CMK (cell line): Measurements from ENCODE around the gene ALDH1L2.

ENCODE experiments used
- DNase-seq: peaks from one replicate; pipeline ENCODE4 v3.0.0-alpha.2; 2010; ENCODE audit warnings: low read depth

ALDH1L2 gene

DNA sequence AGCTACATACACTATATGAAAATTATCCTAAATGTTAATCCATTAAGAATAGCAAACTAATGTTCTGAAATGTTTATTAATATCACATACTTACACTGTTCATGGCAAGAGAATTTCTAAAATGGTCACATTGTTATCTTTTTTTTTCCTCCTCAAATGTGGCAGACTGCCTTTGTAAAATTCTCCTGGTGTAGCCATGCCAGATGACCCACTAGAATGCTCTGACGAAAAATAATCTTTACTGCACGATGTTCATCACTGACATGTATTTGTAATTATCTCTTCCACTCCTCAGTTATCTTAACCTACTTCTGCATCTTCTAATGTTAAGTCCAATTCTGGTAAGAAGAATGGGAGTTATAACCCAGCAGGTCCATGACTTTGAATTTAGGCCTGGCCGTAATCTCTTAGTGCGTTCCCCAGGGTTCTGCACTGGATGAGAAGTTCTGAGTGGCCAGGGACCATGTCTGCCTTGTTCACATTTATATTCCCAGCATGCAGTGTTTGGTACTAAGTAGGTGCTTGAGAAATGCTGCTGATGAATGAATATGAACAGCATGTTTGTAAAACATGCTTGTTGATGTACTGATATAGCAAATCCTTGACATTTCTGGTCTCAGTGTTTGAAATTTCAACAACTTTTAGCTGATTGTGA, 51.4 kb downstream of the ALDH1L2 start:
- no peak for DNase-seq

DNA sequence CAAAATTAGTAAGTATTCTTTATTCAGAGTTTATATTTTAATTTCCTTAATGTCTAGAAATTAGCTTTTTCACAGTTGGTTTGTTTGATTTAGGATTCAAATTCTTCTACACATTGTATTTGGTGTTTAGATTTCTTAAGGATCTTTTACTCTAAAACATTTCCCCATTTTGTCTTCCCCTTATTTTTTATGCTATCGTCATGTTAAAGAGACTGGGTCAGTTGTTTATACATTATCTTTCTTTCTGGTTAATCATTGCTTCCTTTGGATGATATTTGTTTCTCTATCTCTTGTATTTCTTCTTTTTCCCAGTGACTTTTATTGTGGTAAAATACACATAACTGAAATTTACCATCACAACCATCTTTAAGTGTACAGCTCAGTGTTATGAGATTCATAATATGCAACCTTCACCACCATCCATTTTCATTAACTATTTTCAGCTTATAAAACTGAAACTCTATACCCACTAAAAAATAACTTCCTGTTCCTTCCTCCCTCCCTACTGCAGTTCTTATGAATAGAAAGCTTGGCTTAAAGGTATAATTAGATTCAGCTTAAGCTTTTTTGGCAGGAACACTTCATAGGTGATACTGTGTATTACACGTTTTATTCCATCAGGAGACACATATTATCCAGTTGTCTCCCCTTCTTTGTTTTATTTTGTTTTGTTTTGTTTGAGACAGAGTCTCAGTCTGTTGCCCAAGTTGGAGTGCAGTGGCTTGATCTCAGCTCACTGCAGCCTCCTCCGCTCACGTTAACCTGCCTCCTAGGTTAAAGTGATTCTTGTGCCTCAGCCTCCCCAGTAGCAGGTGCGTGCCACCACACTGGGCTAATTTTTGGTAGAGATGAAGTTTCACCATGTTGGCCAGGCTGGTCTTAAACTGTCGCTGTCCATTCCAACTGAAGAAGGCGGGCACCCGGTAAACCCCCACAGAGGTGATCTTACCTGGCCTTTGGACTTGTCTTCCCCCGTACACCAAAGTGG, 53.1 kb downstream of the ALDH1L2 start:
- no peak for DNase-seq

DNA sequence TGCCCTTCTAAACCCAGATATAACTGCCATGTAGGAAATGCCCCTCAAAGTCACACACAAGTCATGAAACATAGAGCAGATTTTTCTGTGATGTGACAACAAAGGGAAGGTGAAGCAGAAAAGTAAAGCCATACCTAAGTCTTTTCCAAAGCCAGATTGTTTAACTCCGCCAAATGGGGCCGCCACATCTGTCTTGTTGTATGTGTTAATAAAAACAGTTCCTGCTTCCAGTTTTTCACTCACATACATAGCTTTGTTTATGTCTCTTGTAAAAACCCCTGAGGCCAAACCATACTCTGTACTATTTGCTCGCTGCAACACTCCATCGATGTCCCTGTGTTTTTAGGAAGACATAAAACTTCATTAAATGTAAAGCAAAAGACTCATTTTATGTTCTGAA, 57.8 kb downstream of the ALDH1L2 start:
- DNase-seq = no peak

DNA sequence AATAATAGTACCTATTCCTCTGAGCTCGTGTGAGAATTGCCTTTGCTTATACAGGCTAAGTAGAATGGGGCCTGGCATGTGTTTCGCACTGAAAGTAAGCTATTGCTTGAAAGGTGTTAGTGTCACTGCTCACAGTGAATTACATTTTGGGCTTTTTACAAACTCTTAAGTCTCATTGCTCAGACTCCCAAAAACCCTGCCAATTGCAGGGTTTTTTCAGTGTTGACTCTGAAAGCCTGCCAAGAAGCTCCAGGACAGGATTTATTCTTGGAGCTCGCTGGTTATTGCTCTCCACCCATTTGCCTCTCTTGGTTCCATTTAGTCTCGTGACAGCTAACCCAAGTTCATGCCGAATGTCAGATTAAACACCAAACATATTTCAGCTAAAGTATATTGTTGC, 58.4 kb downstream of the ALDH1L2 start:
- DNase-seq = no peak

DNA sequence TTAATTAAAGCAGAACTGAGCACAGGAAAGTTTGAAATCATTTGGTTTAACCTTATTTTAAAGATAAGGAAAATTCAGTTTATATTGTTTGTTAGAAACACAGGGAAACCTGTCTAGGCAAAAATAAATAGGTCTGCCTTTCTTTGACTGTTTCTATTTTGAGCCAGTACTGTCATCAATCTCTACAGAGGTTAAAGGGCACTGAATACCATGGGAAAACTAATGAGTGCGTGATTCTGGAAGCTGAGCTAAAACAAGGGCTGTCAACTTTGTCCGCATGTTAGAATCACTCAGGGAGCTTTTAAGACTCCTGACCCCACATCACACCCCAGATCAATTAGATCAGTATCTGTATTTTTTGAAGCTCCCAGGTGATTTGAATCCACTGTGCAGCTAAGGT, 59.3 kb downstream of the ALDH1L2 start:
- no peak for DNase-seq

DNA sequence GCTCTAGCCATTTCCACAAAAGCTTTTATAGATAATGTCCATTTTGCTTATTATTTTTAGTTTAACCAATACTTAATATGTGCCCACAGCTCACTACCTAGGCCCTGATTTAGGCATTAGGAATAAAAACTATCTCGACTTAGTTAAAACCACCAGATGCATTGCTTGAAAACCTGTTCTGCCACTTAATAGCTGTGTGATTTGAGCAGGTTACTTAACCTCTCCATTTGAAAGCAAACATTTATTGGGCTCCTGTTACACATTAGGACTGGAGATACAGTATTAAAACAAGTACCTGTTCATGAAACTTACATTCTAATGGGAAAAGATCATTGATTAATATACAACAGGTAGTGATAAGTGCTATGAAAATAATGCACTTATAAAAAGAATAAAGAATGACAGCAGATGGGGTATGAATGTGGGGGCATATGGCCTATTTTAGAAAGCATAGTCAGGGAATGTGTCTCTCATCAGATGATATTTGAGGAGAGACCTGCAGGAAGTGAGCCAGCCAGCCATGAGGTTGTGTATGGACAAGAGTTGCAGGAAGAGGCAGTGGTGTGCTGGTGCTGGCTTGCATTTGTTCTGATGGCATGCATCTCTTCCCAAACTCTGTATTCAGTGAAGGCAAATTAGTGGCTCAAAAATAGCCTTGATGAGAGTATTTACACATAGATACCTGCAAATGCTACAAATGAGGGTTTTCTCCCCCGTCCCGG, 63.9 kb downstream of the ALDH1L2 start:
- no peak for DNase-seq

DNA sequence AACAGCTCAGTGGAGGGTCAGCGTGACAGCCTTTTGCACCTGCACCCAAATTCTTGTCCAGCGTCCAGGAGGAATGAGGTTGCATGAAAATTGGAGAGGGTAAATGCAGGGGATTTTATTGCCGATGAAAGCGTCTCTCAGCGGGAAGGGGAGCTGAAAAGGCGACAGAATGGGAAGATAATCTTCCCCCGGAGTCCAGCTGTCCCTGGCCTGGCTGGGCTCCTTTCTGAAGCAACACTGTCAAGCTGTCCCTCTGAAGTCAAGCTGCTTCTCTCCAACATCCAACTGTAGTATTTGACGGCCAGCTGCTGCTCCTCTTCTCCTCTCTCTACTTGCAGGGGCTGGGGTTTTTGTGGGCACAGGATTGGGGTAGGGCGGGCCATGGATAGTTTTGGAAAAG, 65.5 kb downstream of the ALDH1L2 start:
- DNase-seq = no peak

DNA sequence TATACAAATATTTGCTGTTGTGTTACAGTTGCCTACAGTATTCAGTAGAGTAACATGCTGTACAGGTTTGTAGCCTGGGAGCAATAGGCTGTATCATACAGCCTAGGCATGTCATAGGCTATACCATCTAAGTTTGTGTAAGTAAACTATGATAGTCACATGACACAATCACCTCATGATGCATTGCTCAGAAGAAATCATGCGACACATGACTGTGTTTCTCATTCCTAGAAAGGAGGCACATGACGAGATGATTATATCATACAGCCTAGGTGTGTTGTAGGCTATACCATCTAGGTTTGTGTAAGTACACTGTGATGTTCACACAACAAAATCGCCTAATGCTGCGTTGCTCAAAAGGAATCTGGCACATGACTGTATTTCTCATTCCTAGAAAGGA, 66.2 kb downstream of the ALDH1L2 start:
- no peak for DNase-seq

DNA sequence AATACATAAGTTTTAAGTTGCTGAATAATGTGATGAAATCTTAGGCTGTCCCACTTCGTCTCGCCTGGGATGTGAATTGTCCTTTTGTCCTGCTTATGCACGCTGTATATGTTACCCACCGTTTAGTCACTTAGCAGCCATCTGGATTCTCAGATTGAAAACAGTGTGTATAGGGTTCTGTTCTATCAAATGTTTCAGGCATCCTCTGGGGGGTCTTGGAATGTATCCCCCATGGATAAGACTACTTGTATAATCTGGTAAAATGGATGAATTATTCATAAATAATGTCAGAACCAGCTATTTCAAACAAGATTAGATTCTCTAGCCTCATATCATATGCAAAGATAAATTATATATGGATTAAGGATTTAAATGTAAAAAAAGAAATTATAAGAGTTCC, 68.7 kb downstream of the ALDH1L2 start:
- DNase-seq = no peak

DNA sequence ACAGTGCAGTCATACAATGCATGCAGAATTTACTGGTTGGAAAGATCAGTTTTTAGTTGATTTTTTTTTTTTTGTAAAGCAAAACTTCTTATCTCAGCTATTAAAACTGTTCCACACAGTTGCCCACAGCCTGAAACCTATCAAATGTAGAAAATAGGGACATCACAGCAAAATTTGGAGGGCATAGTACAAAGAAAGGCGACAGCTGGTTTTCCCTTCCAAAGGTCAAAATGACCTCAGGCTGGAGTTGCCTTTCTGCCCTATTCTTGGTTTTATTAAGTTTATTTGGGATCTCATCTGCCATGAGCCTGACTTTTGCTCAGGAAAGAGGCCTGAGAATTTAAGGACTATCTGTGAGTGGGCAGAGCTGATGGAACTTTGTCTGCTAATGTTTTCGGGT, 69.7 kb downstream of the ALDH1L2 start:
- DNase-seq = no peak

DNA sequence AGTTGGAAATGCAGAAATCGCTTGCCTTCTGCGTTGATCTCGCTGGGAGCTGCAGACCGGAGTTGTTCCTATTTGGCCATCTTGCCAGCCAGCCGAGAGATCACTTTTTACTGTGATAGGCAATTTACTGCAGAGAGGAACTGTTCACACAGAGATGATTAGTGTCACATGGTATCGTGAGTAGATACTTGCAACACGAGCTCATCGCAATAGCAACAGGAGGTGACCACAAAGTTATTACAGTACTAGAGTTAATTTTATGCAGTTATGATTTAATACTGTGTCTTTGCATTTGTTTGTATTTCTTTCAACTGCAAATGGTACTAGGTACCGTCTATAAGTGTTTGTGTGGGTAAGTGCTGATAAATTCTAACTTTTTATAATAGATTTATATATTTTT, 70.4 kb downstream of the ALDH1L2 start:
- no peak for DNase-seq

DNA sequence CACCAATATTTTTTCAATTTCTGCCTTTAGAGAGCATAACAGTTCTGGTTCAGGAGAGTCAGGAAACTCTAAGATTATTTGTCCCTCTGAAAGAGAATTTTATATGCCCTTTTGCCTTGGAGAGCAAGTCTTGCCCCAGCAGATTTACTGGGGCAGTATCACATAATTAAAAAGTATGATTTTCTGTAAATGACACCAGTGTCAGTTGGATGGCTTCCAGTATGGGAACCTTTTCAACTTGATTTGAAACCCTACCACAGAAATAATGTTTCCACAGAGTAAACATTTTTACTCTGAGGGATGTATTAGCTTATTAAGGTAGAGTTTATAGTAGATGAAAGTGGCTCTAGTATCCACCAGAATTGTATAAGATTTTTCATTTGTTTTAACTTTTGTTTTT, 82.8 kb downstream of the ALDH1L2 start:
- DNase-seq = no peak

DNA sequence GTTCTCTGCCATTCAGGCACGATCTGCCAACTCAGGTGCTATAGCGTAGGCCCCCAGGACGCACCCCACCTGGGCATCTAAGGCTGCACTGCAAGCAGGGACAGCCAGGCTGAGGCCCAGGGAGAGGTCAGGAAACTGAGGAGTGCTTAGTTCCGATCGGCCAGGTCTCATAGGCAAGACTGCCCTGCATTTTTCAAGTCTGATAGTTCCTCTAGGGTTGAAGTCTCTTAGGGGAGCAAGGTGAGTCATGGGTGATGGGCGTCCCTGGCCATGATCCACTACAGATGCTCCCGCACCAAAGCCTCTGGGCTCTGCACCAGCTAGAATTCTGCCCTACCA, 84.9 kb downstream of the ALDH1L2 start:
- no peak for DNase-seq

DNA sequence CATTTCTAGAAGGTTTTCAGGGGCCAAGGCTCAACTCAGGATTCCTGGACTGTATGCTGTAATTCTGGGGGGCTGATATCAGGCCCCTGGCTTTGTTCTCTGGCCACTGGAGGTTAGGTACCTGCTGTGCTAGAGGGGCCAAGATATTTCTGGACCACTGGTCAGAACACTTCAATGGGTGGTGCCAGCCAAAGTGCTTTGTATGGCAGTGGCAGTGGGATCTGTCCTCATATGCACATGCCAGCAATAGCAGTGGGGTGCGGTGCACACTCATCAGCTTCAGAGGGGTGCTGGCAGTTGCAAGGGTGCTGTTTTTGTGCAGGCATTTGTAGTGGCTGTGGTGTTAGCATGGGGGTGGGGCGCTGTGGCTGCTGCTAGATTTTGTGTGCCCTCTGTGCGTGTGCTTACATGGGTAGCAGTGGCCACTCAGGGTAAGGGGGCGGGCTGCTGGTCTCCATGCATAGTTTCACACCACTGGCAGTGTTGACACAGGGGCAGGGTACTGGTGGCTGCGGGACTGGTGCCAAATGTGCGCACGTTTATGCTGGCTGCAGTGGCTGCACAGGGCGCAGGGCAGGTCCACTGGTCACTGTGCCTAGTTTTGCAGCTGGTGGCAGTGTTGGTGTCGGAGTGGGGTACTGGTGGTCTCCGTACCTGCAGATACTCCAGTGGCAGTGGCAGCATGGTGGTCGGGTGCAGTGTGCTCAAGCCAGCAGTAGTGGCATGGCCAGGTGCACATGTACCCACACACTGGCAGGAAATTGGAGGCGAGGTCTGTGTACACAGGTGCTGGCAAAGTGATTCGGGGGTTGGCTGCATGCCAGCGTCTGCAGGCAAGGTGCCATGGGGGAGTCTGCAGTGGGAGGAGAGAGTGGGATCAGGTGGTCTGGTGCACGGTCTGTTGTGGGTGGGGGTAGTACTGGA, 85.6 kb downstream of the ALDH1L2 start:
- no peak for DNase-seq

DNA sequence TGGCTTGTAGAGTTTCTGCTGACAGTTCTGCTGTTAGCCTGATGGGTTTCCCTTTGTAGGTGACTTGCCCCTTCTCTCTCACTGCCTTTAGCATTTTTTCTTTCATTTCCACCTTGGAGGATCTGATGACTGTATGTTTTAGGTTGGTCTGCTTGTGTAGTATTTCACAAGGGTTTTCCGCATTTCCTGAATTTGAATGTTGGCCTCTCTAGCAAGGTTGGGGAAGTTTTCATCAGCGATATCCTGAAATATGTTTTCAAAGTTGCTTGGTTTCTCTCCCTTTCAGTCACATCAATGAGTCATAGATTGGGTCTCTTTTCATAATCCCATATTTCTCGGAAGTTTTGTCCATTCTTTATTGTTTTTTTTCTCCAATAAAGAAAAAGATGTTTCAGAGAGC, 86.7 kb downstream of the ALDH1L2 start:
- no peak for DNase-seq

DNA sequence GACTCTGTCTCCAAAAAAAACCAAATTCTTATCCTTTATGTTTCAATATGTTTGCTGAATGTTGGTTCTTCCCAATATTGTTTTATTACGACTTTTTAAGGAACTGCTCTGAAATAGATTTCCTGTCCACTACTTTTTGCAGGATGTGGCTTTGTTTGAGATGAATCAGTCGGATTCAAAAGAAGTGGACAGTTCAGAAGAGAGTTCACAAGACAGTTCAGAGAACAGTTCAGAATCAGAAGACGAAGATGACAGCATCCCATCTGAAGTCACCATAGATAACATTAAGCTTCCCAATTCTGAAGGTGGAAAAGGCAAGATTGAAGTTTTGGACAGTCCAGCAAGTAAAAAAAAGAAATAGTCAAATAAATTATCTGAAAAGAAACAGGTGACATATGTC, 89.9 kb downstream of the ALDH1L2 start:
- no peak for DNase-seq

DNA sequence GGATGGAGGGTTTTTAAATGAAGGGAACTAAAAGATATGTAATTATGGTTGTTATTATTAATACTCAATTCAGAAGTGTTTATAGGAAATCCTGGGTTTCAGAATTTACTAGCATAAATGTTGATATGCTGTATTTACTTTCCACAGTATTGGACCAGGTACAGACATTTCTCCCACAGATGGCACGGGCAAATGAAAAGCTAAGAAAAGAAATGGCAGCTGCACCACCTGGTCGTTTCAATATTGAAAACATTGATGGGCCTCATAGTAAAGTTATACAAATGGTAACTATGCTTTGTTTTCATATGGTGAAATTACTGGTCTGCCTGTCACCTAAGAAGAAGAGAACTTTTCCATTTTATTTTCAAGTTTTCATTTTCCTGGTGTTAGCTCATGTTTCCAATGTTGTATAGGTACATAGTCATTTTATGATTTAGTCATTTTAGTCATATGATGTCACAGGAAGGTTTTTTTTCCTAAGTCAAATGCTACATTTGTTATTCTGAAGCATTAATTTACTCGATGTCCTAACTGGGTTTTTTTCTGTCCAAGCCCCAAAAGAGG, 92.6 kb downstream of the ALDH1L2 start:
- no peak for DNase-seq

DNA sequence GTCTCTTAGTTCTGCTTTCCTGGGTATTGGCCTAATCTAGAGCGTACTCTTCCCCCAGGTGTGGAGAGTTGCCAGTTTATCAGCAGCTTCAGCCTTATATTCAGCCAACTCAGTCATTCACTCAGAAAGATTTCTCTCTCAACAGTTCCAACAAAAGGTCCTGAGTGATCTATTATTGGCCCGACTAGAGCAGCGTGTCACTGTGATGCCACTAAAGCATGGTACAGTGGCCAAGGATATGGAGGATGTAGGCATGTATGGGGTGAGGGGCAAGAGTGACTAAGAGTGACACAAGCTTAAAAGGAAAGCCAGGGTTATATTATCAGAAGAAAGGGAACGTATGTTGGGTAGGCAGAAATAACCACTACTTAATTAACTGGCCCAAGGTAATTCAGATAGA, 93.3 kb downstream of the ALDH1L2 start:
- DNase-seq = no peak

DNA sequence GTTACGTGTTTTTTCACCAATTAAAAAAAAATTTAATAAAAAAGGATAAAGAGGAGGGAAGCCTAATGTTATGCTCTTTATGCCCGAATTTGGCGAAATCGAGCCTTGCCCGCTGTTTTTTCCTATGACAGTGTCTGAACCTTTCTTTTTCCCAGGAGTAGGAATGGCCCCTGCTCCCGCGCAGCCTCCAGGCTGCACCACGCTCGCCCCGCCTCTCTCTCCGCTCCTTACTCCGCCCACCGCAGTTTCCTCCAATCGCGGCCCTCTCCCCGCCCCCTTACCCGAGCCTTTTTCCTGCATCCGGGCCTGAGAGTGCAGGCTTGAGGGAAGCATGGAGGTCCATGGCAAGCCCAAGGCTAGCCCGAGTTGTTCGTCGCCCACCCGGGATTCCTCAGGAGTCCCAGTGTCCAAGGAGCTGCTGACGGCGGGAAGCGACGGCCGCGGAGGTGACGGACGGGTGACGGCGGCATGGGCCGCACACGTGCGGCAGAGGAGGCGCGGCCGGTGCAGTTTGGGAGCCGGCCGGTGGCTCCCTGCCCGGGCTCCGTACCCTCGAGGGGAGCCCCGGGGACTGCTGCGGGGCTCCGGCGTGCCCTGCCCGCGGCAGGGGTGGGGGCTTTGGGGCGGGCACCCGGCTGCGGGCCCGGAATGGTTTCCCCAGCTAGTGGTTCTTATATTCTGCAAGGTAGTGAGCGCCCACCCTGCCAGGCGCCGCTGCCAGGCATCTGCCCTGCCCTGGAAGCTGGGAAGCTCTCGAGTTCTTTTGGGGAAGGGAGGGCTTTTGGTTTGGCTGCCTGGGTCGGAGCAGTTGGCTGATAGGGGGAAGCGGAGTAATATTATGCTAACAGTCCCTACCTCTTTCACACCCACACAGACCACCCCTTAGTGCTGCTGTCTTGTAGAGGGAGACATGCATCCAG, 98.0 kb downstream of the ALDH1L2 start, which contains the start of gene NOPCHAP1:
Gene NOPCHAP1 (plus strand): TSS at position 295 of the 920 bp plus-strand sequence. CDS start 37 bp downstream, at position 332.
- peak; percentile 39 for DNase-seq

DNA sequence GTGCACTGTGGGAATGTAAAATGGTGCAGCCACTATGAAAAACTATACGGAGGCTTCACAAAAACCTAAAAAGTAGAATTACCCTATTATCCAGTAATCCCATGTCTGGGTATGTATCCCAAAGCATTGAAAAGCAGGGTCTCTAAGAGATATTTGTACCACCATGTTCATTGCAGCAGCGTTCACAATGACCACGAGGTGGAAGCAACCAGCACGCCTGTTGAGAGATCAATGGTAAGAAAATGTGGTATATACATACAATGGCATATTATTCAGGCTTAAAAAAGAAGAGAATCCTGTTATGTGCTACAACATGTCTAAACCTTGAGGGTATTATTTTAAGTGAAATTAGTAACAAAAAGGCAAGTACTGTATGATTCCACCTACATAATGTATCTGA, 99.1 kb downstream of the ALDH1L2 start:
- no peak for DNase-seq
